H9 (cell line): ENCODE results near the gene ZNF512B. TPM values are rescaled to one million over a fixed set of nuclear protein-coding genes. Genes with fewer than 3 reads are reported as not detected.

Experiments used
- DNase-seq: peaks from one replicate; pipeline ENCODE4 v3.0.0-alpha.2; 2017
- H2AFZ ChIP-seq: one replicate; pipeline ENCODE4 v1.6.1; 2013; ENCODE audit warnings: mild to moderate bottlenecking, low read length, control low read depth, moderate library complexity
- H2AK5ac ChIP-seq: 2 replicates; pipeline ENCODE4 v1.6.1; 2013; ENCODE audit warnings: low read length, control low read depth, mixed read lengths; ENCODE audit not compliant: insufficient read length
- H2BK120ac ChIP-seq: one replicate; pipeline ENCODE4 v1.6.1; 2013; ENCODE audit warnings: low read depth, mild to moderate bottlenecking, low read length, control low read depth, inconsistent platforms; ENCODE audit not compliant: poor library complexity, severe bottlenecking
- H2BK12ac ChIP-seq: 2 replicates; pipeline ENCODE4 v1.6.1; 2013; ENCODE audit warnings: low read length, control low read depth, mixed read lengths, low read depth; ENCODE audit not compliant: insufficient read length
- H2BK15ac ChIP-seq: 2 replicates; pipeline ENCODE4 v1.6.1; 2013; ENCODE audit warnings: low read depth, low read length, control low read depth
- H2BK20ac ChIP-seq: one replicate; pipeline ENCODE4 v1.6.1; 2013; ENCODE audit warnings: low read depth, mild to moderate bottlenecking, low read length, control low read depth, inconsistent platforms; ENCODE audit not compliant: poor library complexity, severe bottlenecking
- H2BK5ac ChIP-seq: 2 replicates; pipeline ENCODE4 v1.6.1; 2013; ENCODE audit warnings: low read length, control low read depth, mixed read lengths; ENCODE audit not compliant: insufficient read length
- H3K14ac ChIP-seq: 2 replicates; pipeline ENCODE4 v1.6.1; 2013; ENCODE audit warnings: low read length, control low read depth; ENCODE audit not compliant: insufficient read depth
- H3K18ac ChIP-seq: 2 replicates; pipeline ENCODE4 v1.6.1; 2013; ENCODE audit warnings: low read depth, mild to moderate bottlenecking, mixed read lengths, low read length, control low read depth; ENCODE audit not compliant: insufficient read length
- H3K23ac ChIP-seq: 2 replicates; pipeline ENCODE4 v1.6.1; 2013; ENCODE audit warnings: low read length, control low read depth, mixed read lengths, low read depth; ENCODE audit not compliant: insufficient read length
- H3K23me2 ChIP-seq: 2 replicates; pipeline ENCODE4 v1.6.1; 2013; ENCODE audit warnings: low read depth, mild to moderate bottlenecking, mixed read lengths, low read length, control low read depth; ENCODE audit not compliant: insufficient read length, poor library complexity, severe bottlenecking
- H3K27ac ChIP-seq: 2 replicates; pipeline ENCODE4 v1.5.1; 2013; ENCODE audit warnings: low read length, control low read depth, mixed read lengths, low read depth; ENCODE audit not compliant: insufficient read length
- H3K27me3 ChIP-seq: 2 replicates; pipeline ENCODE4 v1.6.1; 2013; ENCODE audit warnings: low read length, control low read depth, inconsistent platforms; ENCODE audit not compliant: insufficient read depth
- H3K4ac ChIP-seq: 2 replicates; pipeline ENCODE4 v1.6.1; 2013; ENCODE audit warnings: low read depth, mild to moderate bottlenecking, control low read depth, inconsistent platforms, low read length, moderate library complexity
- H3K4me1 ChIP-seq: 2 replicates; pipeline ENCODE4 v1.6.1; 2013; ENCODE audit warnings: low read length, control low read depth, inconsistent platforms; ENCODE audit not compliant: insufficient read depth
- H3K4me2 ChIP-seq: 2 replicates; pipeline ENCODE4 v1.6.1; 2013; ENCODE audit warnings: low read length, control low read depth, mixed read lengths; ENCODE audit not compliant: insufficient read length, insufficient read depth
- H3K56ac ChIP-seq: 2 replicates; pipeline ENCODE4 v1.6.1; 2013; ENCODE audit warnings: low read depth, mild to moderate bottlenecking, mixed read lengths, low read length, control low read depth; ENCODE audit not compliant: insufficient read length
- H3K79me1 ChIP-seq: 2 replicates; pipeline ENCODE4 v1.6.1; 2013; ENCODE audit warnings: low read depth, mild to moderate bottlenecking, moderate library complexity, low read length, control low read depth, inconsistent platforms; ENCODE audit not compliant: insufficient read depth, poor library complexity, severe bottlenecking
- H3K79me2 ChIP-seq: 2 replicates; pipeline ENCODE4 v1.6.1; 2013; ENCODE audit warnings: low read length, control low read depth, inconsistent platforms; ENCODE audit not compliant: insufficient read depth
- H3K9ac ChIP-seq: 2 replicates; pipeline ENCODE4 v1.6.1; 2013; ENCODE audit warnings: low read length, control low read depth, mixed read lengths; ENCODE audit not compliant: insufficient read length; ENCODE audit errors: extremely low read depth
- H3K9me3 ChIP-seq: one replicate; pipeline ENCODE4 v1.6.1; 2013; ENCODE audit warnings: low read depth, low read length, inconsistent platforms; ENCODE audit not compliant: control insufficient read depth
- H3T11ph ChIP-seq: one replicate; pipeline ENCODE4 v1.6.1; 2013; ENCODE audit warnings: mild to moderate bottlenecking, low read length, control low read depth, inconsistent platforms
- H4K20me1 ChIP-seq: one replicate; pipeline ENCODE4 v1.6.1; 2013; ENCODE audit not compliant: control insufficient read depth, insufficient read length, insufficient read depth
- H4K5ac ChIP-seq: 2 replicates; pipeline ENCODE4 v1.6.1; 2013; ENCODE audit warnings: low read depth, mild to moderate bottlenecking, mixed read lengths, low read length, control low read depth; ENCODE audit not compliant: insufficient read length
- H4K8ac ChIP-seq: replicated peaks from 2 replicates; pipeline ENCODE4 v1.6.1; 2013; ENCODE audit warnings: low read length, control low read depth, mixed read lengths, low read depth; ENCODE audit not compliant: insufficient read length
- H4K91ac ChIP-seq: 2 replicates; pipeline ENCODE4 v1.6.1; 2013; ENCODE audit warnings: low read depth, mild to moderate bottlenecking, moderate library complexity, mixed read lengths, low read length, control low read depth; ENCODE audit not compliant: insufficient read length
- H3K27ac Mint-ChIP-seq, 3 experiments: 2 replicates in 2 of 3; 3 replicates in 1 of 3; pipeline ENCODE4 v1.8.0; 2020 to 2021; ENCODE audit warnings: mixed read lengths in 3 of 3, mild to moderate bottlenecking in 1 of 3, moderate library complexity in 1 of 3
- H3K27me3 Mint-ChIP-seq: 2 replicates; pipeline ENCODE4 v1.8.0; 2021; ENCODE audit warnings: low read depth, mild to moderate bottlenecking, moderate library complexity, mixed read lengths
- H3K36me3 Mint-ChIP-seq, 3 experiments: 2 replicates in 2 of 3; 3 replicates in 1 of 3; pipeline ENCODE4 v1.8.0; 2020 to 2021; ENCODE audit warnings: low read depth in 3 of 3, mixed read lengths in 3 of 3; ENCODE audit not compliant: insufficient read depth in 1 of 3
- H3K4me1 Mint-ChIP-seq, 2 experiments: 2 replicates each; pipeline ENCODE4 v1.8.0; 2020; ENCODE audit warnings: mixed read lengths in 2 of 2
- H3K4me3 Mint-ChIP-seq, 2 experiments: 2 replicates in 1 of 2; 3 replicates in 1 of 2; pipeline ENCODE4 v1.8.0; 2020 to 2021; ENCODE audit warnings: mild to moderate bottlenecking in 2 of 2, mixed read lengths in 2 of 2, moderate library complexity in 1 of 2
- H3K9me3 Mint-ChIP-seq, 2 experiments: 2 replicates in 1 of 2; 3 replicates in 1 of 2; pipeline ENCODE4 v1.8.0; 2020; ENCODE audit warnings: mild to moderate bottlenecking in 2 of 2, mixed read lengths in 2 of 2, moderate library complexity in 1 of 2
- WGBS: extraction: QIAGEN DNeasy Blood & Tissue Kit; methylation state at CpG from one replicate; pipeline ENCODE4 v1.1.7; 2013; ENCODE audit warnings: missing lambda C conversion rate, low lambda C conversion rate, mixed read lengths; ENCODE audit not compliant: insufficient read length; ENCODE audit errors: extremely low coverage; 5-methylcytosine and 5-hydroxymethylcytosine counted together
- total RNA-seq: library from RNA; stranded (reverse); gene quantifications from 2 replicates; pipeline ENCODE4 v1.2.1, GENCODE V29; 2021
- TF ChIP-seq, protein P1 (sequence below): fragments of 200-600 bp; sonication (generic); conservative IDR thresholded peaks from 3 replicates; pipeline ENCODE4 v1.8.0; 2021; ENCODE audit warnings: antibody characterized with exemption, mild to moderate bottlenecking

Gene ZNF512B
- total RNA-seq, 1 experiment from 2014 or later, result 46.0 TPM

DNA sequence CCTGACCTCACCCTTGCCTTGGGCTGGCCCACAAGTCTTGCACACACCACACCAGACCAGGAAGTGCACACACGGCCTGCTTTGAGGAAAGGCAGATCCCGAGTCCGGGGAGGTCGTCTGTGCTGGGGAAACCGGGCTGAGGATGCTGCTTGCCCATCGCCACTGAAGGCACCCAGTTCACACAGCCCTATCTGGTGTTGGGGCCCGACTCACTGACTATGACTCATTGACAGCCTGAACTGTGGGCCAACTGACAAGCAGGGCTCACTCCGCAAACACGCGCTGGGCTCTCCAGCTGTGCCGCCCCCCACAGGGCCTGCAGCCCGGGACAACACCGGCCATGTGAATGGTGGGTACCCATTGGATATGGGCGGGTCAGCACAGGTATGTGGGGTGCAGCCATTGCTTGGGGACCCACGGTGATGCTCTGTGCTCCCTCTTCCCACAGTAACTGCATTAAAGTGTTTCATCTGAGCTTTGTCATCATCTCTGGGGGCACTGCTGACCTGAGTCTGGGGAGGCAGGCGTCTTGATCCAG, 8.1 kb upstream of the ZNF512B start:
- peak; percentile 28 for DNase-seq
- no peaks in the 10 kb centered on the region for H4K20me1 ChIP-seq
- no peak overlapping the region for H3T11ph ChIP-seq
- H3K9ac ChIP-seq, result no peak overlapping the region
- H4K8ac ChIP-seq, result no peak overlapping the region
- peaks cover 3% of the 10 kb centered on the region; the same call in 1 of the 2 replicates for H3K4me1 ChIP-seq
- no CpG with 5 or more reads among the region's 16 CpGs for WGBS
- no peak overlapping the region for H2BK12ac ChIP-seq
- H3K14ac ChIP-seq, result no peak overlapping the region; the same call in 1 of the 2 replicates
- no peak overlapping the region for H2BK15ac ChIP-seq
- no peak overlapping the region for H2BK20ac ChIP-seq
- no peak overlapping the region for H3K27ac ChIP-seq
- no peaks in the 10 kb centered on the region for H3K9me3 Mint-ChIP-seq
- peak overlapping the region; percentile 72 to 86; a peak in 2 of 5 replicates for H3K4me3 Mint-ChIP-seq
- H4K5ac ChIP-seq, result no peak overlapping the region
- no peak overlapping the region for H4K91ac ChIP-seq
- H3K27ac Mint-ChIP-seq, result no peak overlapping the region; a peak in 1 of 7 replicates
- no peak overlapping the region for H3K18ac ChIP-seq
- H3K4me1 Mint-ChIP-seq, result peaks cover 30 to 37% of the 10 kb centered on the region in 2 experiments
- no peak overlapping the region for H3K4ac ChIP-seq
- peaks cover 4 to 13% (median 8%) of the 10 kb centered on the region in 3 experiments for H3K36me3 Mint-ChIP-seq
- peaks cover 4% of the 10 kb centered on the region; the same call in 1 of the 2 replicates for H3K79me2 ChIP-seq
- H2BK5ac ChIP-seq, result no peak overlapping the region
- H3K9me3 ChIP-seq, result no peaks in the 10 kb centered on the region
- H2AK5ac ChIP-seq, result no peak overlapping the region
- TF ChIP-seq, protein P1, sequence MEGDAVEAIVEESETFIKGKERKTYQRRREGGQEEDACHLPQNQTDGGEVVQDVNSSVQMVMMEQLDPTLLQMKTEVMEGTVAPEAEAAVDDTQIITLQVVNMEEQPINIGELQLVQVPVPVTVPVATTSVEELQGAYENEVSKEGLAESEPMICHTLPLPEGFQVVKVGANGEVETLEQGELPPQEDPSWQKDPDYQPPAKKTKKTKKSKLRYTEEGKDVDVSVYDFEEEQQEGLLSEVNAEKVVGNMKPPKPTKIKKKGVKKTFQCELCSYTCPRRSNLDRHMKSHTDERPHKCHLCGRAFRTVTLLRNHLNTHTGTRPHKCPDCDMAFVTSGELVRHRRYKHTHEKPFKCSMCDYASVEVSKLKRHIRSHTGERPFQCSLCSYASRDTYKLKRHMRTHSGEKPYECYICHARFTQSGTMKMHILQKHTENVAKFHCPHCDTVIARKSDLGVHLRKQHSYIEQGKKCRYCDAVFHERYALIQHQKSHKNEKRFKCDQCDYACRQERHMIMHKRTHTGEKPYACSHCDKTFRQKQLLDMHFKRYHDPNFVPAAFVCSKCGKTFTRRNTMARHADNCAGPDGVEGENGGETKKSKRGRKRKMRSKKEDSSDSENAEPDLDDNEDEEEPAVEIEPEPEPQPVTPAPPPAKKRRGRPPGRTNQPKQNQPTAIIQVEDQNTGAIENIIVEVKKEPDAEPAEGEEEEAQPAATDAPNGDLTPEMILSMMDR, result no peak
- H3K56ac ChIP-seq, result no peak overlapping the region
- H3K23ac ChIP-seq, result no peak overlapping the region
- H3K27me3 Mint-ChIP-seq, result peaks cover 3% of the 10 kb centered on the region; the same call in 1 of the 2 replicates
- no peaks in the 10 kb centered on the region for H3K27me3 ChIP-seq
- no peak overlapping the region for H3K4me2 ChIP-seq
- H3K79me1 ChIP-seq, result peaks cover 6% of the 10 kb centered on the region
- peaks cover 13% of the 10 kb centered on the region for H3K23me2 ChIP-seq
- H2AFZ ChIP-seq, result no peak overlapping the region
- H2BK120ac ChIP-seq, result no peak overlapping the region
